K562 (cell line): ENCODE measurements around the gene ZNF121. TPM values are rescaled to one million over a fixed set of nuclear protein-coding genes. Genes with fewer than 3 reads are reported as not detected.
A peak's percentile ranks its signal among the peaks of the same experiment; 100 is the strongest.

Experiments
- BMI1 ChIP-seq: fragments of 150-350 bp; IDR thresholded peaks from 2 replicates; pipeline ENCODE4 v1.6.1; 2014; ENCODE audit warnings: low read length
- FOXK1 ChIP-seq: sonication (generic); formaldehyde crosslinking; IDR thresholded peaks from 2 replicates; pipeline ENCODE4 v1.8.0; 2022; ENCODE audit warnings: missing genetic modification reagents, mild to moderate bottlenecking, borderline replicate concordance
- HEY1 ChIP-seq: fragments of 250-450 bp; sonication (Bioruptor Pico); IDR thresholded peaks from 2 replicates; pipeline ENCODE4 v1.5.0; 2020; ENCODE audit warnings: mild to moderate bottlenecking, moderate library complexity, borderline replicate concordance
- HIVEP1 ChIP-seq: fragments of 250-450 bp; sonication (Bioruptor Pico); IDR thresholded peaks from 2 replicates; pipeline ENCODE4 v1.4.0; 2020; ENCODE audit warnings: mild to moderate bottlenecking
- NR3C1 ChIP-seq: sonication (generic); formaldehyde crosslinking; IDR thresholded peaks from 2 replicates; pipeline ENCODE4 v1.8.1; 2022; ENCODE audit warnings: missing genetic modification reagents
- POLR2G ChIP-seq: fragments of 200-400 bp; formaldehyde crosslinking; IDR thresholded peaks from 2 replicates; pipeline ENCODE4 v1.6.1; 2017; ENCODE audit warnings: low read depth, mild to moderate bottlenecking, antibody characterized with exemption, low read length, moderate library complexity
- TBP ChIP-seq: optimal IDR thresholded peaks from 2 replicates; pipeline ENCODE3; 2011; ENCODE audit warnings: low read depth, low read length, improper control_type of control experiment
- TEAD4 ChIP-seq, 2 experiments: sonication (generic) in 1 of 2; formaldehyde crosslinking in 1 of 2; IDR thresholded peaks; 2 replicates each; pipeline versions ENCODE4 v1.6.1 to v1.8.0; 2012 to 2022; ENCODE audit warnings: borderline replicate concordance in 1 of 2, inconsistent platforms in 1 of 2, low read length in 1 of 2, mild to moderate bottlenecking in 1 of 2, missing genetic modification reagents in 1 of 2
- YBX1 ChIP-seq: fragments of 450-650 bp; IDR thresholded peaks from 2 replicates; pipeline ENCODE4 v1.7.1; 2016; ENCODE audit warnings: mild to moderate bottlenecking
- ZNF232 ChIP-seq: sonication (generic); formaldehyde crosslinking; IDR thresholded peaks from 2 replicates; pipeline ENCODE4 v1.8.0; 2022; ENCODE audit warnings: mild to moderate bottlenecking, missing genetic modification reagents
- ZNF384 ChIP-seq: IDR thresholded peaks from 2 replicates; pipeline ENCODE4 v1.6.1; 2012; ENCODE audit warnings: low read depth, low read length, improper control_type of control experiment
- ZNF586 ChIP-seq: fragments of 450-650 bp; formaldehyde crosslinking; conservative IDR thresholded peaks from 2 replicates; pipeline ENCODE4 v1.4.0; 2020; ENCODE audit warnings: mild to moderate bottlenecking, moderate library complexity
- ZNF785 ChIP-seq: fragments of 250-450 bp; sonication (Bioruptor Pico); IDR thresholded peaks from 2 replicates; pipeline ENCODE4 v1.4.0; 2020; ENCODE audit warnings: mild to moderate bottlenecking
- polyA plus RNA-seq, 8 experiments: library from polyadenylated mRNA; depleted of rRNA in 4 of 8; stranded (reverse) in 5 of 8; unstranded in 3 of 8; fragments of >200 nt; fragmentation: Nextera tagmentation in 2 of 8; fragmentation: Illumina TruSeq in 1 of 8; extraction: Ambion mirVana in 2 of 8; extraction: Trizol in 1 of 8; gene quantifications; 2 replicates each; pipeline versions ENCODE4 v1.2.1 to v1.2.3, GENCODE V29; 2011 to 2014; ENCODE audit warnings: inconsistent platforms in 1 of 8, missing spikeins in 1 of 8
- total RNA-seq, 7 experiments: library from RNA; depleted of rRNA in 6 of 7; stranded (reverse); fragments of >200 nt in 6 of 7; fragmentation: Illumina TruSeq in 2 of 7; extraction: Trizol in 2 of 7; gene quantifications; 2 replicates each; pipeline versions ENCODE4 v1.2.1 to v1.2.3, GENCODE V29; 2011 to 2021; ENCODE audit warnings: low replicate concordance in 1 of 7
- TF ChIP-seq, protein P1 (sequence below): sonication (generic); formaldehyde crosslinking; IDR thresholded peaks from 2 replicates; pipeline ENCODE4 v1.4.0; 2020; ENCODE audit warnings: mild to moderate bottlenecking, missing genetic modification reagents
- TF ChIP-seq, protein P2 (sequence below), 2 experiments: fragments of 450-650 bp in 1 of 2; sonication (generic) in 1 of 2; formaldehyde crosslinking; conservative IDR thresholded peaks; 2 replicates each; pipeline versions ENCODE4 v1.4.0 to v1.8.1; 2020 to 2022; ENCODE audit warnings: mild to moderate bottlenecking in 1 of 2, missing genetic modification reagents in 1 of 2
- TF ChIP-seq, protein P3 (sequence below): fragments of 450-650 bp; IDR thresholded peaks from one replicate; pipeline ENCODE4 v1.6.1; 2018; ENCODE audit warnings: mild to moderate bottlenecking, moderate library complexity; ENCODE audit not compliant: partially characterized antibody
- TF ChIP-seq, protein P4 (sequence below): IDR thresholded peaks from 2 replicates; pipeline ENCODE4 v1.6.1; 2011; ENCODE audit warnings: borderline replicate concordance, low read depth, mild to moderate bottlenecking, moderate library complexity, low read length; ENCODE audit not compliant: insufficient read depth, poor library complexity, severe bottlenecking

The ZNF121 gene
- total and polyA plus RNA-seq, 9 of the 15 experiments (the other 6 are each of a cell fraction or from before 2014, with no cell fraction given), result 14.6 to 115 (median 33.4) TPM

DNA sequence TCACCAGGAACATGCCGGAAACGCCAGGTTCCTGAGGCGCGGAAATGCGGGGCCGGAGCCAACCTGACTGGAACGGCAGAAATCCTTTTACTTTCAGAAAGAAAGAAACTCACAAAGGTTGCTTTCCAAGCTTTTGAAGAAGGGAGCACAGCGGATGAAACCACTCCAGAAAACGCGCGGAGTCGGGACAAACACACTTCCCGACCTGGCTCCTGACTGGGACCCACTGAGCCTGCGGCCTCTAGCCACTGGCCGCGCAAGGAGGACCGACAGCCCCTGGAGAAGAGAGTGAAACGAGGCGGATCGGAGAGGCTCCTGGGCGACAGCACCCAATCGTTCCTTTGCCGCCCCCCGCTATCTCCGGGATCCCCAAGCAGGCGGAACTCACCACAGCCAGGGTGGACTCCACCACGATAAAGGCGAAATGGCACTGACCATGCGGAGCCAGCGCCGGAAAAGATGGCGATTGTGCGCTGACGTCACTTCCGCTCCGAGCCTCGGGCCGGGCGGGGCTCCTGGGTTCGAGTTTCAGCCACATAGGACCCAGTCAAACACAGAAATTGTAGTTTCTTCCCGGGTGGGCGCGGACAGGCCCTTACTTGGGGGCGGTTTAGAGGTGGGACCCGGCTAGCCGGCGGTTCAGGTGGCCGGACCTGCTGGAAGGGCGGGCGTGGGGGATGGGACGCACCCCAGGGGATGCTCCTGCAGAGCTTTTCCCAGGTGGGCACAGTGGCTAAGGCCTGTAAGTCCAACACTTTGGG lies at the start of gene ZNF121 (continued):
- TF ChIP-seq, protein P1, sequence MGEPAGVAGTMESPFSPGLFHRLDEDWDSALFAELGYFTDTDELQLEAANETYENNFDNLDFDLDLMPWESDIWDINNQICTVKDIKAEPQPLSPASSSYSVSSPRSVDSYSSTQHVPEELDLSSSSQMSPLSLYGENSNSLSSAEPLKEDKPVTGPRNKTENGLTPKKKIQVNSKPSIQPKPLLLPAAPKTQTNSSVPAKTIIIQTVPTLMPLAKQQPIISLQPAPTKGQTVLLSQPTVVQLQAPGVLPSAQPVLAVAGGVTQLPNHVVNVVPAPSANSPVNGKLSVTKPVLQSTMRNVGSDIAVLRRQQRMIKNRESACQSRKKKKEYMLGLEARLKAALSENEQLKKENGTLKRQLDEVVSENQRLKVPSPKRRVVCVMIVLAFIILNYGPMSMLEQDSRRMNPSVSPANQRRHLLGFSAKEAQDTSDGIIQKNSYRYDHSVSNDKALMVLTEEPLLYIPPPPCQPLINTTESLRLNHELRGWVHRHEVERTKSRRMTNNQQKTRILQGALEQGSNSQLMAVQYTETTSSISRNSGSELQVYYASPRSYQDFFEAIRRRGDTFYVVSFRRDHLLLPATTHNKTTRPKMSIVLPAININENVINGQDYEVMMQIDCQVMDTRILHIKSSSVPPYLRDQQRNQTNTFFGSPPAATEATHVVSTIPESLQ (CRISPR knock-in tag), result 0 out of 2 replicates have a peak, but pooled peaks have one; percentile 40
- TF ChIP-seq FOXK1 (CRISPR knock-in tag) (peak; percentile 60; the same call in 1 of the 2 replicates), BMI1 (no peak), POLR2G (peak; percentile 99), ZNF785 (CRISPR knock-in tag) (no peak), TEAD4 (IDR thresholded peaks at IDR 0.05; ENCODE audit: low read length) (peak; percentile 16; the same call in 1 of the 2 replicates), TEAD4 (CRISPR knock-in tag; IDR thresholded peaks at IDR 0.05; ENCODE audit: borderline replicate concordance) (peak; percentile 29; the same call in 1 of the 2 replicates), HEY1 (CRISPR knock-in tag) (no peak), HIVEP1 (CRISPR knock-in tag) (no peak), YBX1 (no peak), NR3C1 (CRISPR knock-in tag) (no peak), ZNF232 (CRISPR knock-in tag) (peak; percentile 76), TBP (peak; percentile 90), ZNF586 (CRISPR knock-in tag) (no peak), ZNF384 (no peak)
- TF ChIP-seq, protein P2, sequence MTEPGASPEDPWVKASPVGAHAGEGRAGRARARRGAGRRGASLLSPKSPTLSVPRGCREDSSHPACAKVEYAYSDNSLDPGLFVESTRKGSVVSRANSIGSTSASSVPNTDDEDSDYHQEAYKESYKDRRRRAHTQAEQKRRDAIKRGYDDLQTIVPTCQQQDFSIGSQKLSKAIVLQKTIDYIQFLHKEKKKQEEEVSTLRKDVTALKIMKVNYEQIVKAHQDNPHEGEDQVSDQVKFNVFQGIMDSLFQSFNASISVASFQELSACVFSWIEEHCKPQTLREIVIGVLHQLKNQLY (CRISPR knock-in tag; conservative IDR thresholded peaks at IDR 0.05), result no peak
- TF ChIP-seq, protein P3, sequence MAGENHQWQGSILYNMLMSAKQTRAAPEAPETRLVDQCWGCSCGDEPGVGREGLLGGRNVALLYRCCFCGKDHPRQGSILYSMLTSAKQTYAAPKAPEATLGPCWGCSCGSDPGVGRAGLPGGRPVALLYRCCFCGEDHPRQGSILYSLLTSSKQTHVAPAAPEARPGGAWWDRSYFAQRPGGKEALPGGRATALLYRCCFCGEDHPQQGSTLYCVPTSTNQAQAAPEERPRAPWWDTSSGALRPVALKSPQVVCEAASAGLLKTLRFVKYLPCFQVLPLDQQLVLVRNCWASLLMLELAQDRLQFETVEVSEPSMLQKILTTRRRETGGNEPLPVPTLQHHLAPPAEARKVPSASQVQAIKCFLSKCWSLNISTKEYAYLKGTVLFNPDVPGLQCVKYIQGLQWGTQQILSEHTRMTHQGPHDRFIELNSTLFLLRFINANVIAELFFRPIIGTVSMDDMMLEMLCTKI, result no peak
- TF ChIP-seq, protein P4, sequence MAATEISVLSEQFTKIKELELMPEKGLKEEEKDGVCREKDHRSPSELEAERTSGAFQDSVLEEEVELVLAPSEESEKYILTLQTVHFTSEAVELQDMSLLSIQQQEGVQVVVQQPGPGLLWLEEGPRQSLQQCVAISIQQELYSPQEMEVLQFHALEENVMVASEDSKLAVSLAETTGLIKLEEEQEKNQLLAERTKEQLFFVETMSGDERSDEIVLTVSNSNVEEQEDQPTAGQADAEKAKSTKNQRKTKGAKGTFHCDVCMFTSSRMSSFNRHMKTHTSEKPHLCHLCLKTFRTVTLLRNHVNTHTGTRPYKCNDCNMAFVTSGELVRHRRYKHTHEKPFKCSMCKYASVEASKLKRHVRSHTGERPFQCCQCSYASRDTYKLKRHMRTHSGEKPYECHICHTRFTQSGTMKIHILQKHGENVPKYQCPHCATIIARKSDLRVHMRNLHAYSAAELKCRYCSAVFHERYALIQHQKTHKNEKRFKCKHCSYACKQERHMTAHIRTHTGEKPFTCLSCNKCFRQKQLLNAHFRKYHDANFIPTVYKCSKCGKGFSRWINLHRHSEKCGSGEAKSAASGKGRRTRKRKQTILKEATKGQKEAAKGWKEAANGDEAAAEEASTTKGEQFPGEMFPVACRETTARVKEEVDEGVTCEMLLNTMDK, result no peak
